GF-D8 (cell line): ENCODE results near the gene HNRNPH2.

Experiments
- DNase-seq: peaks from one replicate; lab custom pipeline; 2025; lab: John Stamatoyannopoulos, UW

HNRNPH2 gene

DNA sequence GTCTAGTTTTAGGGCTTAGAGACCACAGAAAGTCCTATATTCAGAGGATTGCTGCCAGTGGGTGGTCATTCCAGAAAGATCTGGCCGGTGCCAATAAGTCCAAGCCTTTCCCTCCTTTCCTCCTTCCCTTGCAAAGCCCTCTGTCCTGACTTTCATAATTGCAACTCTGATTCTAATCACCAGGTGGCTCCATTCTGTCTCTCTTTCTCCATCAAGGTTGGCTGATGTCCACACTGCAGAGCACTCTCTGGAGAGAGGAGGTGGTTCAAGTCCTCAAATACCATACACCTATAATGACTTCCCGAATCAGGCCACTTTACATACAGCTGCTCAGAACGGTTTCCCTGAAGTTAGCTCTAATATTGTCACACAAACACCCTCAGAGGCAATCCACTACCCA, 54.9 kb downstream of the HNRNPH2 start:
- no peak for DNase-seq
